ENCODE measurements around the gene WRNIP1. TPM values are rescaled to one million over a fixed set of nuclear protein-coding genes. Genes with fewer than 3 reads are reported as not detected.

The WRNIP1 gene
- total and polyA plus RNA-seq, 9 of the 15 experiments (the other 6 are each of a cell fraction or from before 2014, with no cell fraction given) = 13.2 to 63.6 (median 48.6) TPM

DNA sequence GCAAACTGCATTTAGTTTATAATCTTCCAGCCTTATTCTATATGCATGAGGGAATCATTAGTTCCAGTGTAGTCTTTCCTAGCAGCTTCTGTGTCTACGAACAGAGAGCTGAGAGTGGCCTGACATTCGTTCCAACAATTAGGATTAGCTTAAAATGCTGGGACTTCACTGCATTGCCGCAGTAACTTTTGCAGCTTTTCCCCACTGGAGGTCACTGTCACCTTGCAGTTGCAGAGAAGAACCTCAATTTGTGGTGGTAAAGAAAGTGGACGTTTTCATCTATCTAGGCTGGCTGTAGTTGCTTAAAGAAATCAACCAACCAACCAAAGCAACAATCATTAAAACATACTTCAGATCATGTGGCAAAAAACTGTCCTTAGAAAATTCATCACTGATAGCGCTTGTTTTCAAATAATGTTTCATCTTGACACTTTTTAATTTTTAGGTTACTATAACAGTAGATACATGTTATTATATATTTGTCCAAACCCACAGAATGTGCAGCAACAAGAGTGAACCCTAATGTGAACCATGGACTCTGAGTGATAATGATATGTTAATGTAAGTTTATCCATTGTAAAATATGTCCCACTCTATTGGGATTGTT lies 26.7 kb upstream of the WRNIP1 start (continued):
- TF ChIP-seq, protein P1, sequence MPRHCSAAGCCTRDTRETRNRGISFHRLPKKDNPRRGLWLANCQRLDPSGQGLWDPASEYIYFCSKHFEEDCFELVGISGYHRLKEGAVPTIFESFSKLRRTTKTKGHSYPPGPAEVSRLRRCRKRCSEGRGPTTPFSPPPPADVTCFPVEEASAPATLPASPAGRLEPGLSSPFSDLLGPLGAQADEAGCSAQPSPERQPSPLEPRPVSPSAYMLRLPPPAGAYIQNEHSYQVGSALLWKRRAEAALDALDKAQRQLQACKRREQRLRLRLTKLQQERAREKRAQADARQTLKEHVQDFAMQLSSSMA (CRISPR knock-in tag; IDR thresholded peaks at IDR 0.05) = no peak
- no peak for TF ChIP-seq XRCC3 (IDR thresholded peaks at IDR 0.05)
- no peak for TF ChIP-seq RFX7 (CRISPR knock-in tag; IDR thresholded peaks at IDR 0.05)
- TF ChIP-seq PURB (CRISPR knock-in tag; IDR thresholded peaks at IDR 0.05; ENCODE audit: low read depth) = no peak
- TF ChIP-seq, protein P2, sequence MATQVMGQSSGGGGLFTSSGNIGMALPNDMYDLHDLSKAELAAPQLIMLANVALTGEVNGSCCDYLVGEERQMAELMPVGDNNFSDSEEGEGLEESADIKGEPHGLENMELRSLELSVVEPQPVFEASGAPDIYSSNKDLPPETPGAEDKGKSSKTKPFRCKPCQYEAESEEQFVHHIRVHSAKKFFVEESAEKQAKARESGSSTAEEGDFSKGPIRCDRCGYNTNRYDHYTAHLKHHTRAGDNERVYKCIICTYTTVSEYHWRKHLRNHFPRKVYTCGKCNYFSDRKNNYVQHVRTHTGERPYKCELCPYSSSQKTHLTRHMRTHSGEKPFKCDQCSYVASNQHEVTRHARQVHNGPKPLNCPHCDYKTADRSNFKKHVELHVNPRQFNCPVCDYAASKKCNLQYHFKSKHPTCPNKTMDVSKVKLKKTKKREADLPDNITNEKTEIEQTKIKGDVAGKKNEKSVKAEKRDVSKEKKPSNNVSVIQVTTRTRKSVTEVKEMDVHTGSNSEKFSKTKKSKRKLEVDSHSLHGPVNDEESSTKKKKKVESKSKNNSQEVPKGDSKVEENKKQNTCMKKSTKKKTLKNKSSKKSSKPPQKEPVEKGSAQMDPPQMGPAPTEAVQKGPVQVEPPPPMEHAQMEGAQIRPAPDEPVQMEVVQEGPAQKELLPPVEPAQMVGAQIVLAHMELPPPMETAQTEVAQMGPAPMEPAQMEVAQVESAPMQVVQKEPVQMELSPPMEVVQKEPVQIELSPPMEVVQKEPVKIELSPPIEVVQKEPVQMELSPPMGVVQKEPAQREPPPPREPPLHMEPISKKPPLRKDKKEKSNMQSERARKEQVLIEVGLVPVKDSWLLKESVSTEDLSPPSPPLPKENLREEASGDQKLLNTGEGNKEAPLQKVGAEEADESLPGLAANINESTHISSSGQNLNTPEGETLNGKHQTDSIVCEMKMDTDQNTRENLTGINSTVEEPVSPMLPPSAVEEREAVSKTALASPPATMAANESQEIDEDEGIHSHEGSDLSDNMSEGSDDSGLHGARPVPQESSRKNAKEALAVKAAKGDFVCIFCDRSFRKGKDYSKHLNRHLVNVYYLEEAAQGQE (IDR thresholded peaks at IDR 0.05; ENCODE audit: borderline replicate concordance) = peak; percentile 83
- TF ChIP-seq, protein P2 (CRISPR knock-in tag; IDR thresholded peaks at IDR 0.05; ENCODE audit: low read depth) = no peak
- TF ChIP-seq ZNF785 (CRISPR knock-in tag; IDR thresholded peaks at IDR 0.05) = no peak
- no peak for TF ChIP-seq MXI1 (IDR thresholded peaks at IDR 0.05; ENCODE audit: low read depth, low read length)
- no peak for TF ChIP-seq DMBX1 (CRISPR knock-in tag; IDR thresholded peaks at IDR 0.05; ENCODE audit: borderline replicate concordance)
- TF ChIP-seq, protein P3, sequence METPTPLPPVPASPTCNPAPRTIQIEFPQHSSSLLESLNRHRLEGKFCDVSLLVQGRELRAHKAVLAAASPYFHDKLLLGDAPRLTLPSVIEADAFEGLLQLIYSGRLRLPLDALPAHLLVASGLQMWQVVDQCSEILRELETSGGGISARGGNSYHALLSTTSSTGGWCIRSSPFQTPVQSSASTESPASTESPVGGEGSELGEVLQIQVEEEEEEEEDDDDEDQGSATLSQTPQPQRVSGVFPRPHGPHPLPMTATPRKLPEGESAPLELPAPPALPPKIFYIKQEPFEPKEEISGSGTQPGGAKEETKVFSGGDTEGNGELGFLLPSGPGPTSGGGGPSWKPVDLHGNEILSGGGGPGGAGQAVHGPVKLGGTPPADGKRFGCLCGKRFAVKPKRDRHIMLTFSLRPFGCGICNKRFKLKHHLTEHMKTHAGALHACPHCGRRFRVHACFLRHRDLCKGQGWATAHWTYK (CRISPR knock-in tag; IDR thresholded peaks at IDR 0.05) = no peak
- TF ChIP-seq NR2C1 (IDR thresholded peaks at IDR 0.05) = no peak
- TF ChIP-seq NR2C1 (tag; IDR thresholded peaks at IDR 0.05) = no peak
- TF ChIP-seq, protein P4, sequence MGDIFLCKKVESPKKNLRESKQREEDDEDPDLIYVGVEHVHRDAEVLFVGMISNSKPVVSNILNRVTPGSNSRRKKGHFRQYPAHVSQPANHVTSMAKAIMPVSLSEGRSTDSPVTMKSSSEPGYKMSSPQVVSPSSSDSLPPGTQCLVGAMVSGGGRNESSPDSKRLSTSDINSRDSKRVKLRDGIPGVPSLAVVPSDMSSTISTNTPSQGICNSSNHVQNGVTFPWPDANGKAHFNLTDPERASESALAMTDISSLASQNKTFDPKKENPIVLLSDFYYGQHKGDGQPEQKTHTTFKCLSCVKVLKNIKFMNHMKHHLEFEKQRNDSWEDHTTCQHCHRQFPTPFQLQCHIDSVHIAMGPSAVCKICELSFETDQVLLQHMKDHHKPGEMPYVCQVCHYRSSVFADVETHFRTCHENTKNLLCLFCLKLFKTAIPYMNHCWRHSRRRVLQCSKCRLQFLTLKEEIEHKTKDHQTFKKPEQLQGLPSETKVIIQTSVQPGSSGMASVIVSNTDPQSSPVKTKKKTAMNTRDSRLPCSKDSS (IDR thresholded peaks at IDR 0.05; ENCODE audit: low read depth, partially characterized antibody) = no peak
- TF ChIP-seq BRD9 (IDR thresholded peaks at IDR 0.05; ENCODE audit: low read depth, partially characterized antibody) = peak; percentile 43
- TF ChIP-seq RBM22 (IDR thresholded peaks at IDR 0.05; ENCODE audit: low read depth, low read length, poor library complexity, severe bottlenecking) = no peak
